Spleen (tissue), 11 donors: ENCODE data around the gene ZC3H18. TPM values are rescaled to one million over a fixed set of nuclear protein-coding genes. Genes with fewer than 3 reads are reported as not detected.

ENCODE experiments used
- DNase-seq: peaks from one replicate; pipeline ENCODE4 v3.0.0-alpha.2; 2020
- H3K27ac ChIP-seq, 8 donors: fragments of 200-600 bp; sonication (generic) in 7 of 8; 1 replicate in 4 of 8; 2 replicates in 4 of 8; pipeline versions ENCODE4 v1.5.0 to v1.8.0; 2016 to 2021; ENCODE audit warnings: inconsistent platforms in 4 of 8, mild to moderate bottlenecking in 4 of 8, moderate library complexity in 1 of 8
- H3K27me3 ChIP-seq, 7 donors: fragments of 200-600 bp; sonication (generic) in 6 of 7; replicated peaks in 1 of 7; 1 replicate in 4 of 7; 2 replicates in 3 of 7; pipeline versions ENCODE4 v1.5.0 to v1.8.0; 2016 to 2021; ENCODE audit warnings: inconsistent platforms in 3 of 7, mild to moderate bottlenecking in 1 of 7
- H3K36me3 ChIP-seq, 6 donors: fragments of 200-600 bp; sonication (generic) in 5 of 6; 1 replicate in 4 of 6; 2 replicates in 2 of 6; pipeline versions ENCODE4 v1.5.0 to v1.8.0; 2016 to 2021; ENCODE audit warnings: inconsistent platforms in 2 of 6
- H3K4me1 ChIP-seq, 6 donors: fragments of 200-600 bp; sonication (generic) in 5 of 6; 1 replicate in 3 of 6; 2 replicates in 3 of 6; pipeline versions ENCODE4 v1.5.0 to v1.8.0; 2016 to 2021; ENCODE audit warnings: inconsistent platforms in 3 of 6
- H3K4me3 ChIP-seq, 8 donors: fragments of 200-600 bp; sonication (generic) in 7 of 8; 1 replicate in 4 of 8; 2 replicates in 4 of 8; pipeline versions ENCODE4 v1.5.0 to v1.8.0; 2016 to 2021; ENCODE audit warnings: inconsistent platforms in 4 of 8, mild to moderate bottlenecking in 4 of 8, moderate library complexity in 2 of 8
- H3K9me3 ChIP-seq, 8 donors: fragments of 200-600 bp; sonication (generic) in 7 of 8; 1 replicate in 4 of 8; 2 replicates in 4 of 8; pipeline versions ENCODE4 v1.5.0 to v1.8.0; 2016 to 2021; ENCODE audit warnings: inconsistent platforms in 4 of 8
- CTCF ChIP-seq, 11 experiments: fragments of 200-600 bp in 7 of 11; fragments of 450-650 bp in 4 of 11; sonication (generic) in 4 of 11; IDR thresholded peaks in 8 of 11; conservative IDR thresholded peaks in 3 of 11; 1 replicate in 7 of 11; 2 replicates in 4 of 11; pipeline versions ENCODE4 v1.4.0 to v1.8.0; 2016 to 2021; ENCODE audit warnings: antibody characterized with exemption in 11 of 11, inconsistent platforms in 4 of 11, mild to moderate bottlenecking in 1 of 11
- POLR2A ChIP-seq, 3 donors: fragments of 450-650 bp; IDR thresholded peaks; one replicate each; pipeline ENCODE4 v1.5.1; 2017; ENCODE audit warnings: antibody characterized with exemption in 3 of 3, mild to moderate bottlenecking in 1 of 3
- POLR2AphosphoS5 ChIP-seq, 3 donors: sonication (generic); formaldehyde crosslinking; IDR thresholded peaks; one replicate each; pipeline ENCODE4 v1.5.1; 2017; ENCODE audit warnings: antibody characterized with exemption in 3 of 3
- WGBS, 5 donors: extraction: QIAGEN DNeasy Blood & Tissue Kit in 3 of 5; methylation state at CpG; one replicate each; pipeline versions ENCODE4 v1.1.5 to v1.1.7; 2013 to 2018; 5-methylcytosine and 5-hydroxymethylcytosine counted together
- intact Hi-C: fragments of 100-400 bp; cut with DNase I; formaldehyde crosslinking; loops from one replicate; pipeline ENCODE4 v1.15.0; 2023; ENCODE audit warnings: low total_unique reads
- polyA plus RNA-seq, 3 donors: library from polyadenylated mRNA; stranded (reverse); fragments of 200-250 nt; gene quantifications; one replicate each; pipeline ENCODE4 v1.2.1, GENCODE V29; 2013
- total RNA-seq, 7 donors: library from RNA; depleted of rRNA in 3 of 7; stranded (reverse); fragments of >200 nt in 3 of 7; fragmentation: NEBNext Ultra II Directional in 4 of 7; extraction: Animal tissue kit (Norgen Biotek cat#: 25700) in 4 of 7; gene quantifications; one replicate each; pipeline versions ENCODE4 v1.1.0 to v1.2.1, GENCODE V29; 2016 to 2021
- donor health status: healthy with polysubstance abuse.
- donor health status: DM: no; HTN: no; CAD: no; lungs with moderate emphysema.
- donor health status: DM: no; HTN: no; CAD: no.
- donor health status: Bipolar disorder and iron deficiency.
- donor health status: healthy.
- donor health status: DM: no; HTN: no; CAD: no.
- donor health status: DM: yes; HTN: yes; CAD: no.

ZC3H18 gene
- total and polyA plus RNA-seq, 10 donors = 18.0 to 65.2 (median 34.7) TPM

GRCh38 chr16:88645941-88646340, 75.7 kb downstream of the ZC3H18 start:
- no peak overlapping the region for H3K27ac ChIP-seq
- H3K4me3 ChIP-seq = no peak overlapping the region
- H3K36me3 ChIP-seq = peaks cover 0 to 81% (median 48%) of the 10 kb centered on the region in 6 donors
- intact Hi-C loops = no loop called here
- WGBS, 5 donors = 86 to 93% (median 89%) methylated on average over 19 to 23 of the region's 23 CpGs
- no peak for TF ChIP-seq CTCF (IDR thresholded peaks at IDR 0.05 in 8 of 11, conservative IDR thresholded peaks at IDR 0.05 in 3 of 11)
- peak in 2 of 3 donors; percentile 28 to 67 for TF ChIP-seq POLR2AphosphoS5 (IDR thresholded peaks at IDR 0.05)
- H3K27me3 ChIP-seq = peaks cover 0 to 3% (median under 1%) of the 10 kb centered on the region in 7 donors
- peaks cover 20 to 97% (median 58%) of the 10 kb centered on the region in 6 donors for H3K4me1 ChIP-seq
- peak; percentile 74 for DNase-seq
- no peaks in the 10 kb centered on the region for H3K9me3 ChIP-seq

- H3K9me3 ChIP-seq = no peaks in the 10 kb centered on the region
- H3K36me3 ChIP-seq = peaks cover 0 to 81% (median 48%) of the 10 kb centered on the region in 6 donors
- H3K4me3 ChIP-seq = no peak overlapping the region
- H3K27ac ChIP-seq = peak overlapping the region in 2 of 8 donors; percentile 97 to 98
- DNase-seq = peak; percentile 72
- H3K27me3 ChIP-seq = no peaks in the 10 kb centered on the region
- intact Hi-C loops = no loop called here
- peaks cover 23 to 97% (median 60%) of the 10 kb centered on the region in 6 donors for H3K4me1 ChIP-seq
- 86 to 94% (median 92%) methylated on average over 19 to 28 of the region's 28 CpGs for WGBS, 5 donors
- no peak for TF ChIP-seq POLR2A (IDR thresholded peaks at IDR 0.05)
- peak in 2 of 3 donors; percentile 7 to 30 for TF ChIP-seq POLR2AphosphoS5 (IDR thresholded peaks at IDR 0.05)
Observed at GRCh38 chr16:88646345-88647034, 76.3 kb downstream of the ZC3H18 start.

DNA sequence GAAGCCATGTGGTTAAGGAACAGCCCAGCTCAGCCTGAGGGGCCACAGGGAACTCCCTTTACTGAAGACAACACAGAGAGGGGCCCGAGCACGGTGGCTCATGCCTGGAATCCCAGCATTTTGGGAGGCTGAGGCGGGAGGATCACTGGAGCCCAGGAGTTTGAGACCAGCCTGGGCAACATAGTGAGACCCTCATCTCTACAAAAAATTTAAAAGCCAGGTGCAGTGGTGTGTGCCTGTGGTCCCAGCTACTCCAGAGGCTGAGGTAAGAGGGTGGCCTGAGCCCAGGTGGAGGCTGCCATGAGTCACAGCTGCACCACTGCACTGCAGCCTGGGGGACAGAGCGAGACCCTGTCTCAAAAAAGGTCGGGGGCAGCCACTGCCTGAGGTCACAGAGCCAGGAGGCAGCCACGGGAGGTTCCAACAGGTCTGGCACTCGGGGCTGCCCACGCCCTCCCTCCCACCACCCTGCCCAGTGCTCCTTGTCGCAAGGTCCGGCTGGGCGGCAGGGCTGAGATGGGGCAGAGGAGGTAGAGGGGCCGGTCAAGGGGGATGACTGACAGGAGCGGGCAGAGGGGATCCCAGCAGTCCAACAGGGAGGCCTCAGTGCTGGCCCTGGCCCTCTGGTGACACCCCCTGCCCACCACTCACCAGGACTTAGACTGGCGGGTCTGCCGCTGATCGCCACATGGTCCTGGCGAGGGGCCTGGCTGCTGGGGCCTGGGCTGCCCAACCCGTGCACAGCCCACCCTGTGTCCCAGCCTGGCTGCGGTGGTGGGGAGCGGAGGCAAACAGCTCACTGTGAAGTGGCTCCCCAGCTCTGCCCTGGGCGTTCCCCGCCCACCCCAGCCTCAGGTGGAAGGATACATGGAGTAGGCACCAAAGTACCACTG, 77.2 kb downstream of the ZC3H18 start:
- TF ChIP-seq POLR2A (IDR thresholded peaks at IDR 0.05) = no peak
- peak in 2 of 3 donors; percentile 2 to 66 for TF ChIP-seq POLR2AphosphoS5 (IDR thresholded peaks at IDR 0.05)
- TF ChIP-seq CTCF (IDR thresholded peaks at IDR 0.05 in 8 of 11, conservative IDR thresholded peaks at IDR 0.05 in 3 of 11) = no peak
- peak; percentile 81 for DNase-seq
- H3K4me1 ChIP-seq = peaks cover 30 to 100% (median 66%) of the 10 kb centered on the region in 6 donors
- H3K36me3 ChIP-seq = peaks cover 0 to 78% (median 48%) of the 10 kb centered on the region in 6 donors
- peak overlapping the region in 4 of 8 donors; percentile 8 to 99 (median 98) for H3K27ac ChIP-seq
- WGBS, 5 donors = 91 to 94% (median 92%) methylated on average over 9 to 22 of the region's 22 CpGs
- intact Hi-C loops = no loop called here
- H3K4me3 ChIP-seq = peak overlapping the region in 3 of 8 donors; percentile 82 to 97 (median 93)
- H3K9me3 ChIP-seq = no peaks in the 10 kb centered on the region
- H3K27me3 ChIP-seq = no peaks in the 10 kb centered on the region

DNA sequence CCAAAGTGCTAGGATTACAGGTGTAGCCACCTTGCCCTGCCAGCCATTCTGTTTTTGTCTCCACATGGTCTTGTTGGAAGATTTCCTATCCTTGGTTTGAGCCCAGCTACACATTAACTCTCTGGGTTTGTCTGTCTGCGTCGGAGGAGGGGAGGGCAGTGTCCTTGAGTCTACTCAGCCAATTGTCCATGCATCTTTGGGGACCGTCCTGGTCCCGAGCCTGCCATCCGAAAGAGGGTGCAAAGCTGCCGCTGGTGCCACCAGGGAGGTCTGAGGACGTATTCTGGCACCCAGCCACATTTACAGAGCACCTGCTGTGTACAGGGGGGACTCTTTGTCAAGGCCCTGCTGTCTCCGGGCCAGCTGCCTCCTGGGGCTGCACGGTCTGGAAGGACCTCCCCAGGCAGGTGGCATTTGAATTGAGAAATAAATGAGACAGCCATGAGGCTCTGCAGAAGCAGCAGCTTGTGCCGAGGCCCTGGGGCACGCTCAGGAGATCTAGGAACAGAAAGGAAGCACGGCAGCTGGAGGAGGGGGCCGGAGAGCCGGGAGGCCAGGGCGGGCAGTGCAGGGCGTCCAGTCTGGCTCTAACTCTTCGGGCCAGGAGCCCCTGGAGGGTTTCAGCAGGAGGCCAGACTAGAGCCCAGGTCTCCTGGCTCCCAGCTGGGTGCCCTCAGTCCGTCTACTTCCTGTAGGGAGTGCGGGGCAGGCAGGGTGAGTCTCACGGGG, 79.2 kb downstream of the ZC3H18 start:
- peak; percentile 79 for DNase-seq
- Histone ChIP-seq H3K36me3 (peaks cover 0 to 76% (median 34%) of the 10 kb centered on the region in 6 donors), H3K9me3 (no peaks in the 10 kb centered on the region), H3K4me1 (peaks cover 30 to 90% (median 61%) of the 10 kb centered on the region in 6 donors), H3K4me3 (peak overlapping the region; percentile 82 to 97 (median 89)), H3K27ac (peak overlapping the region; percentile 85 to 99 (median 96)), H3K27me3 (no peaks in the 10 kb centered on the region)
- intact Hi-C loops = no loop called here
- TF ChIP-seq POLR2AphosphoS5 (IDR thresholded peaks at IDR 0.05) = no peak
- no peak for TF ChIP-seq POLR2A (IDR thresholded peaks at IDR 0.05)
- TF ChIP-seq CTCF (IDR thresholded peaks at IDR 0.05 in 8 of 11, conservative IDR thresholded peaks at IDR 0.05 in 3 of 11) = no peak
- 63 to 71% (median 65%) methylated on average over 15 to 20 of the region's 20 CpGs for WGBS, 5 donors
